Pons (tissue), 1 donor: ENCODE measurements around the gene EFHC2.

Experiments used
- DNase-seq: peaks from one replicate; pipeline ENCODE4 v3.0.0-alpha.2; 2016; ENCODE audit warnings: low spot score

Gene EFHC2

GRCh38 chrX:44152852-44153251 is 190.6 kb downstream of the EFHC2 start:
- DNase-seq: no peak

- DNase-seq: no peak
Measured at GRCh38 chrX:44147130-44147529, 196.3 kb downstream of the EFHC2 start.

DNA sequence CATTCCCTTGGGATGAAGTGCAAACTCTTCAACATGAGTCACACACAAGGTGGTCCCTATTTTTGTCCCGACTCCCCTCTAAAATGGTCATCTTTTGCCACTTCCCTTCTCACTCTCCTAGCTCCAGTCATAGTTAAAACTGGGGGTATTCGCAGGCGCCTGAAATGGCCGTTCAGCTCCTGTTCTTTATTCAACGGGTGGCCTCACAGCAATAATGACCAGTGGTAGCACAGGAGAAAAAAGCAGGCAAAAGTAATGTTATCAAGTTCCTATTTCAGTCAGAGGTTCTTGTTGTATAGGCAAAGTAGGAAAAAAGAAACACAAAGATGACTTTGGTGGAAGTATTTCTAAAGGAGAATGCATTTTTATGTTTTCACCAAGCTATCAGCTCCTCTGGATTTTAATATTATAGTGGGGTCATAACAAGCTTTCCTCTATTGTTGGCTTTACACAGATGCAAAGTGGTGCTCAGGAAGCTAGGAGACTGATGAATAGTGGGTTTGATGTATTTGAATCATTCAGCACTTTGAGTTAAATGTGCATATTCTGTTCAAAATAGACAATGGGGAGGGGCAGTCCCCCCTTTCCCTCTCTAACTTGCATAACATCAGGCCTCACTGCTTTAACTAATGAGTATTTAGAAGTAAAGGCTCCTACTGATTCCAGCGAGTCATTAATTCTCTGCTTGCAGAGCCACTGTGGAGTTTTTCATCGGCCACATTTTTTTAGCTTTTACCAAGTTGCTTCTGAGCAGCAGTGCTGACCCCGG is 199.1 kb downstream of the EFHC2 start:
- no peak for DNase-seq

GRCh38 chrX:44143061-44143602 is 200.3 kb downstream of the EFHC2 start:
- DNase-seq: no peak

- DNase-seq: no peak
Measured at GRCh38 chrX:44130189-44130588, 213.3 kb downstream of the EFHC2 start.

DNA sequence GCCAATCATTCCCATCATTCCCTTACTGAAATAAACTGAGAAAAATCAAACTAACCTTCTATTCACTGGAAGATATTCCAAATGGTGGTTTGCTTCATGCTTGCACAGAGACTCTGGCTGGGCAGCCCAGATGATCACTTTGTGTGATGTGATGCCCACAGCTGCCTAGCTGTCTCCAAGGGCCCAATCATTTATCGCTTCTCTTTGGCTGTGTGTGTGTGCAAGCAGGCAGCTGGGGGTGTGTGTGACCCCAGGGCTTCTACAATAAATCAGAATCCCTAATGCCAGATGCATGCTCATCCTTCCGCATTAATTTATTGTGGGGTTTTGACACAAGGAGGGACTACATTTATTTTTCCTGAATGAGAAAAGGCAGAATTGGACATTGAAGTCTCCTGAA is 230.1 kb downstream of the EFHC2 start:
- no peak for DNase-seq

- DNase-seq: no peak
Measured at GRCh38 chrX:44106864-44107263, 236.6 kb downstream of the EFHC2 start.

GRCh38 chrX:44105228-44105913 is 238.1 kb downstream of the EFHC2 start:
- no peak for DNase-seq

GRCh38 chrX:44104699-44105098 is 238.8 kb downstream of the EFHC2 start:
- DNase-seq: no peak

- DNase-seq: no peak
Measured at GRCh38 chrX:44101281-44101680, 242.2 kb downstream of the EFHC2 start.

DNA sequence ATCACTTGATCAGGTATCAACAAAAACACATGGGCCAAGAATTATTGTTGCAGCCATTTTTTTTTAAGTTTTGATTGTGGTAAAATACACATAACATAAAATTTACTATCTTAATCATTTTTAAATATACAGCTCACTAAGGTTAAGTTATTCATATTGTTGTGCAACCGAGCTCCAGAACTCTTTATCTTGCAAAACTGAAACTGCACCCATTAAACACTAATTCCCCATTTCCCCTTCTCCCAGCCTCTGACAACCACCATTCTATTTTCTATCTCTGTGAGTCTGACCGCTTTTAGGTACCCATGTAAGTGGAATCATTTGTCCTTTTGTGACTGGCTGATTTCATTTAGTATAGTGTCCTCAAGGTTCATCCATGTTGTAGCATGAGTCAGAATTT is 244.1 kb downstream of the EFHC2 start:
- no peak for DNase-seq
